Stimulated activated CD4-positive, alpha-beta T cell treated with anti-CD3 and anti-CD28 coated beads, Interleukin-15, amount 100 ng/mL, for 48 hours (primary cell): ENCODE data around the gene PPP1CB.

Source experiments
- DNase-seq, 2 donors: peaks; one replicate each; pipeline ENCODE4 v3.0.0-alpha.2; 2020; ENCODE audit warnings: low read depth in 2 of 2

The PPP1CB gene

DNA sequence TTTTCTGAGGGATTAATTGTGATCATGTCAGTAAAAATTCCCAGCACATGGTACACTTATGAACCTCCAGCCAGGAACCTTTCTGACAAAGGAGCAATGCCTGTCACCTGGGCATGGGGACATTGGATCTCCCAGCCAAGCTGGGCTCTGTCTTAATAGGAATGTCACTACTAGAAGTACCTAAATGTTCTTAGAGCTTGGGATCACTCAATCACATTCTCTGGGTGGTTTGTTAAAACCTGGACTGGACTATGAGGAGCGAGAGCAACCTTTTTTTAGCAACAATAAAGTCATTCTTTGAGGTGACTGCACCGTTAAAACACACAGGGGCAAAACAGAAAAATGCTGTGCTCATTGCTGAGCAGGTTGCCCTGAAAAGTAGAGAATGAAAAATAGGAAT, 6.4 kb upstream of the PPP1CB start:
- no peak for DNase-seq

DNA sequence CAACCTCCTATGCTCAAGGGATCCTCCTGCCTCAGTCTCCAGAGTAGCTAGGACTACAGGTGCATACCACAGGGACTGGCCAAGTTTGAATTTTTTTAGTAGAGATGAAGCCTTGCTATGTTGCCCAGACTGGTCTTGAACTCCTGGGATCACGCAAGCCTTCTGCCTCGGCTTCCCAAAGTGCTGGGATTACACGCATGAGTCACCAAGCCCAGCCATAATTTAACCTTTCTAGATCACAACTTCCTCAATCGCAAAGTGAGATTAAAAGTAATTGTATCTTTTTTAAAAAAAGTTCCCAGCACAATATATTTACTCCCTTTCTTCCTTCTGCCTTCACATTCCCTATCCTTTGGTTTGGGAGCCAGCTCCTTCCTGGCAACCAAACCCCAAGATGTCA, 5.8 kb upstream of the PPP1CB start:
- no peak for DNase-seq

DNA sequence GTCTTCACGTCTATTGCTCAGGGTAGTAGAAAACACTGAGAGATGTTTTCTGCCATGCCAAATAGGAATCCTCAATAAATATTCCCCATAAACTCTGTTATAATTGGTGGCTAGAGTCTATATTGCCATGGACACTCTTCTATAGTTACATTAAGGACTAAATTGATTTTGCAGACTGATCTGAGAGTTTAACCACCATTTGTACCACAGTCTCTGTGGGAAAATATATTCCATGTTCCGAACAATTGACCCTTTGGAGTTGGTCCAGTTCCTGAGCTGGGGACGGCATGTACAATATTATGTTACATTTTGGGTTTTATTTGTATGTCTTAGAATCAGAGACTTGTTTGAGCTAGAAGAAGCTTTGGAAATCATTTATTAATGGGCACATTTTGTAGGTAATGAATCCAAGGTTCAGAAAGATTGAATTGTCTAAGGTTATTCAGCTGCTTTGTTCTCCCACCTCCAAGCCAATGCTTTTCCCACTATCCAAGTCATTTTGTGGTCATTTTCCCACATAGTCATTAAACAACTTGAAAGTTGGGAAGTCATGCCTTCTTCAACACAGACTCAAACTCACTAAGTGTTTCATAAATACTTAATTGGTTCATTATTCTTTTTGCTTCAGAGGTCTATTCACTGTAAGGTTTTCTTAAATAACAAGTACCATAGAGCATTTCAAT, 5.1 kb upstream of the PPP1CB start:
- no peak for DNase-seq

DNA sequence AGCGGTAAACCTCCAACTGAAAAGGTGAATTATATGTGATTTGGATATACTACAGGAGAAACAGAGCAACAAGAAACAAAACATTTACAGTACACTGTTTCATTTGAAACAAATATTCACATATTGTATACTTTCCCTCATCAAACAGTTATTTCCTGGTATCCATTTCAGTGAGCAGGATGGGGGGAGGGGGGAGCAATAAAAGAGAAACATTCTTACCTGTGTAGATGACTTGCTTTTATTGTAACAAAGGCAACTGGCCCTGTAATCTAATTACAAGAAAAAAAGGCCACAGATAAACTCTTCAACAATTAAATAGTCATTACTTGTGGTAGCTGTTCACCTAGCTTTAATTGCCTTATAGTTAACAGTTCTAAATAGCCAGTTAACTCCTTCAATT, 3.9 kb upstream of the PPP1CB start:
- no peak for DNase-seq

- DNase-seq, result no peak
Measured at GRCh38 chr2:28748176-28748575, 3.5 kb upstream of the PPP1CB start.

DNA sequence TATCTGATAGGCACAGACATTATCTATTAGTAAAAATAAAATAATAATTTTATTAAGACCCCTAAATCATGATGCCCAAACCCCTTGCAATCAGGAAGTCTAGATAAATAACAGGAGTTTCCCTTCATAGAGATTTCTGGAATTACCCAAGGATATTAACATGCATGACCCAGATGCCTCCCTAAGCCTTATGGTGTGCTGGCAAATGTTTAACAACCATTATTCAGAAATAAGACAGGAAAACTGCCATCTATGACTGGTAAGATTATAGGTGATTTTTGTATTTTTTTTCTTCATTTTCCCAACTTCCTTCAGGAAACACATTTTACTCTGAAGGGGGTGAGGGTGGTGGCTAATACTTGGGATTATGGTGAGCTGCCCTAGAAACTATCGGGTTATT, 2.7 kb upstream of the PPP1CB start:
- no peak for DNase-seq

DNA sequence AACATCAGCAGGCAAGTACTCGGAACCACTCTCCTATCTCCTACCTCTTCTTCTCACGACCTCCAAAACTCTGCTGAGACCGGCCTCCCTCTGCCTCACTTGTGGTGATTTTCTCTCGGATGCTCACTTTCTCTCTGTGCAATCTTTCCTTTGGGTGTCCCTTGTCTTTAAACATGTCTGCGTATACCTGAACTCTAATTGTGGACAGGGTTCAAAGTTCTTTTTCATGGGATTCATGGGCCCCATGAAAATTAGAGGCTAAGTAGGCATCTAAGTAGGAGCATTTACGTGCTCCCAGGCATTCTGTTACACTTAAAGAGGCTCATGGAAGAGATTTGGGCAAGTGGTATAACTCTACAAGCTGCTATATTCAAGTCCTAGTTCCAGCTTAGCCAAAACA, 2.1 kb upstream of the PPP1CB start:
- DNase-seq, result no peak

- DNase-seq, result peak in 1 of 2 donors; percentile 2
Measured at GRCh38 chr2:28750316-28751251, 1.0 kb upstream of the PPP1CB start.

GRCh38 chr2:28751956-28752630, 463 bp downstream of the PPP1CB start:
- DNase-seq, result peak in 1 of 2 donors; percentile 4

DNA sequence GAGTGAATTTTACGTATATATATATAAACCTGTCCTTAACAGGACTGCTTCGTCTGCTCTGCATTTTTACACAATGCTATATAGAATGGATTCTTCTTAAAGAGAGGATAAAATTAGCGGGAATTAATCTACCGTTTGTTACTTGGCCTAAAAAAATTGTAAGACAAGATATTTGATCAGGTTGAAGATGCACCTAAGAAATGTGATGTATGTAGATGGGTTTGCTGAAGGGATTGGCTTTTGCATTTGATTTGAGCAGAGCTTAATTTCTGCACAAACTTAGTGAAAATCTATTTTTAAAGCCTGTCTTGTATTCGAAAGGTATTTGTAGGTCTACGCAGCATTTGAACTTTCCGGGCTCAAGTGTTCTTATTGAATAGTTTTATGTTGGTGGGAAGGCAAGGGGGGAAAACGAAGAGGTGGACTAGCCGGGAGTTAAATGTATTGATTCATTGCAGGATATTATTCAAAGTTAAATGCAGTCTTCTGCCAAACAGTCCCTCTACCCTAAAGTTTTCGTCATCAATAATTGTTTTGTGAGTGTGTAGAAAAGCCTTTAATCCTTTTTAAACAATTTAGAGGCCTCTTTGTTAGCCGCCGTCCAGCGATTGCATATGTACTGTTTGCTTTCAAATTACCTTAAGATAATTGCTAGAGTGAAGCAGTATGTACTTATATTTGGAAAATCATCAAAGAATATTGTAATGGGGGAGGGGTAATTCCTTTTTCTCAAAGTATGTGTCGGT, 1.2 kb downstream of the PPP1CB start:
- no peak for DNase-seq

DNA sequence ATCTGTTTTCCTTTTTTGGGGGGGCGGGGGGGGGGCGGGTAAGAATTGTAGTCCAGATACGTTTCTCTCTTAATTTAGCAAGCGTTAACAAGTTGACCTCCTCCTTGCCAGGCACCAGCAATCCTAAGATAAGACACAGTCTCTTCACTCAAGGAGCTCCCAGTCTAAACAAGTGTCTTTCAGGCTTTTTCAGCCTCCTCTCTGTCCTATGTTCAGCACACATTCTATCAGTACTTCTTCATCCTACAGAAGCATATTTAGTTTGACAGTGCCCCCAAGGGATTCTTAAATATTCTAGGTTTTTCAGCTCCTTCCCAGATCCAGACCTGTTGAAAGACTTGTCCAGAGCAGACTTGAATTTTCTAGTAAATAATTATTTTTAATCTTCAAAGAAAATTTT, 2.7 kb downstream of the PPP1CB start:
- DNase-seq, result no peak

DNA sequence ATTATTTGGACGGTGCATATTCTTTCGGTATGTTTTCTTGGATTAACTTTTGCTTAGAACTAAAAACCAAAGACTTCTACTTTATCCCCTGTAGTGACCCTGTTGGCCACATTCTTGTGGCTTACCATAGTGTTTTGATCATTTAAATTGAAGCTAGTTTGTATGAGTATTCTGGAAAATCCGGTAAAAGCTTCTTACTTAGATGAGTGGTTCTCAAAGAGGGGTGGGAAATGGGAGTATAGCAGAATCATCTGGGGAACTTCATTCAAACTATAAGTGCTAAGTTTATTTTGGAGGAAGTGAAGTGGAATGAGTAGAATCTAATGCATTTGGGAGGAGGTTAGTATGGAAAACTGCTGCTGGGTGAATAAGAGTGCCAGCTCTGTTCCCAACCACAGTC, 3.8 kb downstream of the PPP1CB start:
- DNase-seq, result no peak

DNA sequence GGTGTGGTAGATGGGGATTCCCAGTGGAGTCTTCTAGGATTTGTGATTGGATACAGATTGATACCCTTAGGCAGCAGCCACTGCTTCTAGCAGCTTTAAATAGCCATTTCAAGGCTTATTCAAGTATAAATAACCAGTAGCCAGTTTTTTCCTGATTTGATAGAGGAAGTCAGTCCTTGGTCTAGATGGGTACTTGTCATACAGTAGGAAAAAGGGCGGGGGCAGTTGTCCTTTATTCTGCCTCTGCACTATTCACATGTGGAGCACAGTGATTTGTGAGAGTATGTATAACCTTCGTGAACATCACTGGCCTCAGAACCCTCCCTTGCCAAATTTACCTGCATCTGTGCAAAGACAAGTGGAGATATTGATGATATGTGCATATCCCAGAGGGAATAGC, 6.8 kb downstream of the PPP1CB start:
- DNase-seq, result no peak

- DNase-seq, result no peak
Measured at GRCh38 chr2:28761420-28761819, 9.8 kb downstream of the PPP1CB start.

DNA sequence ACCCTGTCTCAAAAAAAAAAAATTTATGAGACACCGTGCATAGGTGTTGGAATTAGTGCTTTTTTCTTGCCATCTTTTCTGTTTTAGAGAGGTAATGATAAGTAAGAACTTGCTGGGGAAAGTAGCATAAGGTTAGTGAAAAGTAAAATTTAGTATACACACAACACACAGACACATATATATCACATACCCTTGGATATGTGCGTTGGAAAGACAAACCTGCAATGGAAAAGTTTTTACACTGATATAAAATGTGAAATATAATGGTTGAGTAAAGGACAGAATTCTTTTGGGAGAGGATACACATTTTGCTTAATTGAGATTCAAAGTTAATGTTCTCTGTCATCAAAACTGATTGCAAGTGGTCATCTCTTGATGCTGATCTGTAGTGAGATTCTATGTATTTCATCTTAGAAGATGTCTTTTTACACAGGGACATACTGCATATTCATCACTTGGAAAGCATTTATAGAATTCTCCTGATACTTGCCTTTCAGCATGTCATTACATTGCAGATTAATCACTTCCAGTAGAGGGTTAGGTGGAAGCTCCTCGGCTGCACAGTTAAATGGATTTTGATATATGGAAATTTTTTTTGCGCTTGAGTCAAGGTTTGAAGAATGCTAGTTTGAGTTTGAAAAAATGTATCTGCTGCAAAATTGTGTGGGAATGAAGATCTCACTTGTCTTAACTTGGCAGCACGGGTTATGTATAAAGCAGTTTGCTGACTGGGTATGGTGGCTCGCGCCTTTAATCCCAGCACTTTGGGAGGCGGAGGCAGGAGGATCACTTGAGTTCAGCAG, 13.5 kb downstream of the PPP1CB start:
- DNase-seq, result no peak

GRCh38 chr2:28766070-28766469, 14.4 kb downstream of the PPP1CB start:
- DNase-seq, result no peak

GRCh38 chr2:28767337-28767736, 15.7 kb downstream of the PPP1CB start:
- DNase-seq, result no peak

GRCh38 chr2:28768422-28768821, 16.8 kb downstream of the PPP1CB start:
- DNase-seq, result no peak

- DNase-seq, result no peak
Measured at GRCh38 chr2:28768952-28769351, 17.3 kb downstream of the PPP1CB start.

DNA sequence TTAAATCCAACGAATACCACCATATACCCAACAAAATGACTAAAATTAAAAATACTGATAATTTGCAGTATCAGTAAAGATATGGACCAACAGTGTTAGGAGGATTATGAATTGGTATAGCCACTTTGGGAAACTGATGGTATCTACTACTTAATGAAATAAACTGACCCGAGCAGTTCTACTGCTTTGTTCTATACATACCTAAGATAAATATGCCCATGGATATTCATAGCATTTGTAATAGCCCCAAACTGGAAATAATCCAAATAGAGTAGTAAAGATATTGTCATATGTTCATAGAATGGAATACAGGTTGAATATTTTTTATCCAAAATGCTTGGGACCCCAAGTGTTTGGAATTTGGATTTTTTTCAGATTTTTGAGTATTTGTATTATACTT, 20.7 kb downstream of the PPP1CB start:
- DNase-seq, result no peak

- DNase-seq, result no peak
Measured at GRCh38 chr2:28776471-28776870, 24.8 kb downstream of the PPP1CB start.
